Muscle layer of colon (tissue), 2 donors: ENCODE data around the gene PDZD8.

Source experiments
- H3K27ac ChIP-seq: one replicate; pipeline ENCODE4 v1.7.0; 2013; ENCODE audit warnings: low read depth, mild to moderate bottlenecking, low read length, moderate library complexity
- H3K27me3 ChIP-seq, 2 donors: one replicate each; pipeline ENCODE4 v1.7.0; 2013; ENCODE audit warnings: low read length in 2 of 2, mild to moderate bottlenecking in 2 of 2; ENCODE audit not compliant: insufficient read depth in 2 of 2, control insufficient read depth in 1 of 2
- H3K36me3 ChIP-seq: one replicate; pipeline ENCODE4 v1.7.0; 2013; ENCODE audit warnings: mild to moderate bottlenecking, low read length; ENCODE audit not compliant: insufficient read depth
- H3K4me1 ChIP-seq: one replicate; pipeline ENCODE4 v1.7.0; 2013; ENCODE audit warnings: mild to moderate bottlenecking, low read length; ENCODE audit not compliant: insufficient read depth
- H3K4me3 ChIP-seq, 2 donors: one replicate each; pipeline ENCODE4 v1.7.0; 2013; ENCODE audit warnings: low read length in 2 of 2, low read depth in 1 of 2, mild to moderate bottlenecking in 1 of 2, moderate library complexity in 1 of 2
- H3K9ac ChIP-seq: one replicate; pipeline ENCODE4 v1.7.0; 2013; ENCODE audit warnings: low read length
- H3K9me3 ChIP-seq: one replicate; pipeline ENCODE4 v1.7.0; 2013; ENCODE audit warnings: mild to moderate bottlenecking, low read length
- donor health status: abdominal sarcoma.
- donor health status: Adenocarcinoma of cecum.

PDZD8 gene

DNA sequence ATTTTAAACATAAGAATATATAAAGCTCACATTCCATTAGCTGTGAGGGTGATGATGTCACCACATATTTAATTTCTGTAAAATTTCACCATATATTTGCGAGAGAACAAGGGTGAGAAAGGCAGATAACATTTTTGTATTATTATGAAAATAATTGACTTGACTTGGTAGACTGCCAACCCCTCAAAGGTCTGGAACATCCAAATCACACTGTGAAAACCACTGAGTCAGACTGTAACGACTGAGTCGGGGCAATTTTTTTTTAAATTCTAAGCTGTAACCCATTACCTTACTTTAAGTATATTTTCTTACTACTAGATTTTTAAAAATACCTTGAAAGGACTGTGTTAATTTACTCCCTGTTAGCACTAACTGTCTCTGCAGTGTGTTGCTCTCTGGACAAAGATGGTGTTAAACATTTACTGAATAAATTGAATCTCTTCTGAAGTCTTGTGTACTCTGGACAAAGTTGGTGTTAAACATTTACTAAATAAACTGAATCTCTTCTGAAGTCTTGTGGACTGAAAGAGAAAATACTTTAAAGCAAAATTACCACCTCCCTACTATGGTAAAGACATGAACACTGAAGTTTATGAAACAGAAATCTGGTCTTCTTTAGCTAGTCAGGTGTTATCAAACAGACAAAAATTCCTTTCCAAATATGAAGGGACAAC lies 14.1 kb downstream of the PDZD8 start:
- H3K9me3 ChIP-seq = no peaks in the 10 kb centered on the region
- no peak overlapping the region for H3K27ac ChIP-seq
- H3K9ac ChIP-seq = no peak overlapping the region
- H3K27me3 ChIP-seq = no peaks in the 10 kb centered on the region
- H3K4me1 ChIP-seq = peaks cover 13% of the 10 kb centered on the region
- no peak overlapping the region for H3K4me3 ChIP-seq
- H3K36me3 ChIP-seq = no peaks in the 10 kb centered on the region

DNA sequence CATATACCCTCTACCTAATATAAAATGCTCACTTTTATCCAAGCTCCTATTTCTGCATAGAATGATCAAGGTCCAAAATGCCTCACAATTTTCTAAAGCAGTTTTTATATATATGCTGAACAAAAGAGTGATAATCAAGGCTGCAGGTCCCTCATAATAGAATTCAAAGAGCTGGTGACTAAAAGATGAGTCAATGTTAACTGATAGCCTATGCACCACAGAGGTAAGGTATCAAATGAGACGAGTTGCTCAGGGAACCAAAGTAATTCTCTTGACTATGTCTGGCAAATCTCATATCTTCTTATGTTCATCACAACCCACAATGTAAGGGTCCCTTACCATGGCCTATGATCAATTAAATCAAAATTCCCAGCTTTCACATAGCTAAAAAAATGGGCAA lies 15.2 kb downstream of the PDZD8 start:
- H3K4me3 ChIP-seq = no peak overlapping the region
- H3K4me1 ChIP-seq = peaks cover 19% of the 10 kb centered on the region
- H3K9me3 ChIP-seq = no peaks in the 10 kb centered on the region
- no peaks in the 10 kb centered on the region for H3K27me3 ChIP-seq
- no peak overlapping the region for H3K9ac ChIP-seq
- H3K36me3 ChIP-seq = no peaks in the 10 kb centered on the region
- H3K27ac ChIP-seq = no peak overlapping the region

DNA sequence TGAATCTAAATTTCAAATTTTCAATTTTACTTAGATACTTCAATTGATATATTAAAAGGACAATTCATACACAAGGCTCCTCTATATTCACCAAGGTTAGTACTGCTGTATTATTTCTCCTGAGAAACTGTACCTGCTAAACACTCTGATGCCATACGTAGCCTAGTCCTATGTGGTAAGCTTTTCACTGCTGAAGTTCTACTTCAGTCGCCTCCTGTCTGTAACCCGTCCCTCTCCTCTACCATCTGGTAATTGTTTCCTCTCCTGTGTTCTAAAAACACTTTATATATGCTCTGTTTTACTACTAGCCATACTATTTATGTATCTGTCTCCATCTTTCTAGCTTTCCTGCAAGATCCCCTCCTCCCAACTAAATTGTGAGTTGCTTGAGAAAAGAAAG lies 20.2 kb downstream of the PDZD8 start:
- peaks cover 15% of the 10 kb centered on the region for H3K4me1 ChIP-seq
- no peaks in the 10 kb centered on the region for H3K27me3 ChIP-seq
- no peak overlapping the region for H3K9ac ChIP-seq
- H3K9me3 ChIP-seq = no peaks in the 10 kb centered on the region
- H3K4me3 ChIP-seq = no peak overlapping the region
- H3K27ac ChIP-seq = no peak overlapping the region
- no peaks in the 10 kb centered on the region for H3K36me3 ChIP-seq

DNA sequence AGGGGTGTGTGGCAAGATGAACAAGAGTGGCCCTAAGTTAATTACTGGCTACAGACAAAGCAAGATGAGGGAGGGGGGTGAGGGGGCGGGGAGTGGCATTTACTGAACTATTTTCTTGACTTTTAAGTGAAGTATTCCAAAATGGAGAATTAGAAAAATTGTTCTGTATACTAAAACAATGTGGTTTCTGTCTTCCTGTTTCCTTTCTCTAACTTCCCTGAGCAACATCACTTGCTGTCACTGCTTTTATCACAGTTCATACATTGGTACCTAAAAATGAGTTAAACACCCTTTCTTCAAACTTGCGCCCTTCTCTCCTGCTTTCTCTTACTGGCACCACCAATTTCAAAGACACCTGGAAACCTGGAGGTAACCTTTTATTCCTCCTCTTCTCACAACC lies 21.6 kb downstream of the PDZD8 start:
- peaks cover 15% of the 10 kb centered on the region for H3K4me1 ChIP-seq
- no peaks in the 10 kb centered on the region for H3K27me3 ChIP-seq
- H3K4me3 ChIP-seq = no peak overlapping the region
- H3K27ac ChIP-seq = no peak overlapping the region
- no peak overlapping the region for H3K9ac ChIP-seq
- no peaks in the 10 kb centered on the region for H3K36me3 ChIP-seq
- no peaks in the 10 kb centered on the region for H3K9me3 ChIP-seq

DNA sequence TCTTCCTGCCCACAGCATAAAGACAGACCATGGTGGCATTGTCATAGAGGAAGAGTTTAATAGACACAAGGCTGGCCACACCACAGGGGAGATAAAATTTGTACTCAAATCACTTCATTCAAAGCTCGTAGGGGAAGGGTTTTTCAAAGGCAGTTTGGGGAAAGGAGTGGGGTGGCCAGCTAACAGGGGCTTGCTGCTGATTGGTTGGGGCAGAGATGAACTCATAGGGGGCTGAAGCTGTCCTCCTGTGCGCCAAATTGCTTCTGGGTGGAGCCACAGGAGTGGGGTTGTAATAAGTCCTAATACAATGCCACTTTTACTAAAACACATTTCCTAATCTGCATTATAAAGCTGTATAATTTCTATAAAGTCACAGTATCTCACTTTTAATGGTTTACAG lies 22.5 kb downstream of the PDZD8 start:
- H3K4me1 ChIP-seq = peaks cover 15% of the 10 kb centered on the region

DNA sequence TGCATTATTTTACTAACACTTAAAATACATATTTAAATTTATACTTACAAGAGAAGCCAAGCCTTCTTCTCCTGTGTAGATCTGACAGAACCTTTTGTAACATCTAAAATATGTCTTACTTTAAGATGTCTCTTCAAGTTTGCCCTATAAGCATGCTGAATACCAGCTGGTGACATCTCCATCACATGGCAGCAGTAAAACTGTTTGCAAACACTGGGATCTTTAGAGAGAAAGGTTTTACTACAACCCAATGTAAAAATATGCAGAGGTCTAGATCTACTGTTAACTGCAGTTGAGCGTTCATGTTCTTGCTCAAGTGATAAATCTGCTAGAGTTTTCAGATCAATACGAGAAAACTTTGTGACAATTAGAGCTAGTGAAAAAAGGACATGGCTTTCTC lies 23.2 kb downstream of the PDZD8 start:
- no peak overlapping the region for H3K4me3 ChIP-seq
- H3K27me3 ChIP-seq = no peaks in the 10 kb centered on the region
- no peaks in the 10 kb centered on the region for H3K9me3 ChIP-seq
- H3K9ac ChIP-seq = no peak overlapping the region
- H3K27ac ChIP-seq = no peak overlapping the region
- peaks cover 15% of the 10 kb centered on the region for H3K4me1 ChIP-seq
- H3K36me3 ChIP-seq = no peaks in the 10 kb centered on the region

More for the DNA sequence above, 22.5 kb downstream of the PDZD8 start:
- Histone ChIP-seq H3K27ac (no peak overlapping the region), H3K9ac (no peak overlapping the region), H3K36me3 (no peaks in the 10 kb centered on the region), H3K27me3 (no peaks in the 10 kb centered on the region), H3K4me3 (no peak overlapping the region), H3K9me3 (no peaks in the 10 kb centered on the region)

DNA sequence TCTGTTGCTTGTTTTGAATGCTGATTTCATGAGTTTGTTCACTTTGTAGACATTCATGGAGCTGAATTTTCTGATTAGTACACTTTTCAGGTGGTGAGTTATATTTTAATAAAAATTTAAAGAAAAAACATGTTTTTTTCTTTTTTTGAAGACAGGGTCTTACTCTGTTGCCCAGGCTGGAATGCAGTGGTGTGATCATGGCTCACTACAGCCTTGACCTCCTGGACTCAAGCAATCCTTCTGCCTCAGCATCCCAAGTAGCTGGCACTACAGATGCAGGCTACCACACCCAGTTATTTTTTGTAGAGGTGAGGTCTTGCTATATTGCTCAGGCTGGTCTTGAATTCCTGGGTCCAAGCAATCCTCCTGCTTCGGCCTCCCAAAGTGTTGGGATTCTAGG lies 23.7 kb downstream of the PDZD8 start:
- Histone ChIP-seq H3K9me3 (no peaks in the 10 kb centered on the region), H3K27ac (no peak overlapping the region), H3K27me3 (no peaks in the 10 kb centered on the region), H3K36me3 (no peaks in the 10 kb centered on the region), H3K4me3 (no peak overlapping the region), H3K9ac (no peak overlapping the region), H3K4me1 (peaks cover 15% of the 10 kb centered on the region)

DNA sequence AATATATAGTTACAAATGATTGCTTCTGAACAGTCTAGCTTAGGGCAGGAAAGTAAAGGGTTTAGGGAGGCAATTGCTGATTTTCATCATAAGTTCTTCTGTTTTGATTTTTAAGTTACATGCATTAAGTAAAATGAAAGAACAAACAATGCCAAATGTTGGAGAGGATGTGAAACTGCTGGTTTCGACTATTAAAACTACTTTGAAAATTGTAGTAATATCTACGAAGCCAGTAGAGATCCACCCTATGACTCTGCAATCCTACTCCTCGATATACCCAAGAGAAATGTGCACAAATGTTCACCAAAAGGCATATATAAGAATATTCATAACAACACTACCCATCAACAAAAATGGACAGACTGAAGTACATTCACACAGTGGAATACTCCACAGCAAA lies 24.3 kb downstream of the PDZD8 start:
- no peak overlapping the region for H3K27ac ChIP-seq
- H3K9ac ChIP-seq = no peak overlapping the region
- H3K4me3 ChIP-seq = no peak overlapping the region
- no peaks in the 10 kb centered on the region for H3K27me3 ChIP-seq
- no peaks in the 10 kb centered on the region for H3K9me3 ChIP-seq
- H3K4me1 ChIP-seq = peaks cover 15% of the 10 kb centered on the region
- H3K36me3 ChIP-seq = no peaks in the 10 kb centered on the region

DNA sequence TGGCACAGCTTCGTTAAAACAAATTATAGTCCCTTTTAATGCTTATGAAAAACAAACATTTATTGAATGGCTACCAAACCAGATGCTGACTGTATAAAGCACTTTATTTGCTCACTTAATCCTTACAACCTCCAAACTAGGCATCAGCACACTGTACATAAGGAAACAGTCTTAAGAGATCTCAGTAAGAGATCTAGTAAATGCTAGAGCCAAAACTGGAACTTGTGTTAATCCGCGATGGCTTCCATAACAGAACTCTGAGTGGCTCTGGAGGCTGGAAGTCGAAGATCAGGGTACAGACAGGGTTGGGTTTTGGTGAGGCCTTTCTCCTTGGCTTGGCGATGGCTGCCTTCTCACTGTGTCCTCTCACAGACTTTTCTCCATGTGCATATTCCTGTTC lies 27.0 kb downstream of the PDZD8 start:
- Histone ChIP-seq H3K9ac (no peak overlapping the region), H3K4me1 (no peaks in the 10 kb centered on the region), H3K27me3 (no peaks in the 10 kb centered on the region), H3K27ac (no peak overlapping the region), H3K36me3 (no peaks in the 10 kb centered on the region), H3K4me3 (no peak overlapping the region), H3K9me3 (no peaks in the 10 kb centered on the region)

DNA sequence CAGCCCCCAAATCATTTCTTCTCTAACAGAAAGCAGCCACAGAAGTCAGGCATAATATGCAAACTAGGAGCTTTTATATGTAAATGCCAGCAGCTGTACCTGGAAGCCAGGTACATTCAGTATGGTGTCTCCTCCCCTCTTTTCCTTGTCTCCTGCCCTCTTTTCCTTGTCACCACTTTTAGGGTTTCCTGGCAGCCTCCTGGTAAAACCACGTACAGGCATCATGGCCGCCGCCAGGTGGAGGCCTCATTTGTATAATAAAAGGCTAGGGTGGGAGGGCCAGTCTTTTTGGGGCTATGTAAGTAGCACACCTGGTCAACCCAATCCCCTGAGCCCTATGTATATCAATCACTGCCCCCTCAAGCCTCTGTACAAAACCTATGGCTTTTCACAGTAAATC lies 28.7 kb downstream of the PDZD8 start:
- no peaks in the 10 kb centered on the region for H3K36me3 ChIP-seq
- H3K4me3 ChIP-seq = no peak overlapping the region
- H3K4me1 ChIP-seq = no peaks in the 10 kb centered on the region
- H3K9ac ChIP-seq = no peak overlapping the region
- H3K9me3 ChIP-seq = no peaks in the 10 kb centered on the region
- H3K27me3 ChIP-seq = no peaks in the 10 kb centered on the region
- no peak overlapping the region for H3K27ac ChIP-seq

DNA sequence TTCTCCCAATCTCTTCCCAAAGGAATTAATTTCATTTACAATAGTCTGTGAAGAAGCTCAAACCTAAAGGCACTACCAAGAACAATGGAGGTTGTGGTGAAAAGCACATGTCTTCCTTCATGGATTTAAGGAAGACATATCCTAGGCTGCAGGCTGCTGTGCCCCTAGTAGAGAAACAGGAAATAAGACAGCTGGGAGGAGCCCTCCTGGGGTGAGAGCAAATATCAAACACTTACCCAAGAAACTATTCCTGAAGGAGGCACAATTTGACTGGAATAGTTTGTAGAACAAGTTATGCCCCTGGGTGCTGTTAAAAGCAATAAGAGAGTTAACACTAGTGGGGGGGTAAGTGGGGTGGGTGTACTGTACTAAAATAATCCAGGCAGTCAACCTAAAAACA lies 30.1 kb downstream of the PDZD8 start:
- Histone ChIP-seq H3K27ac (no peak overlapping the region), H3K4me3 (no peak overlapping the region), H3K9ac (no peak overlapping the region), H3K27me3 (no peaks in the 10 kb centered on the region), H3K9me3 (no peaks in the 10 kb centered on the region), H3K4me1 (no peaks in the 10 kb centered on the region), H3K36me3 (no peaks in the 10 kb centered on the region)

DNA sequence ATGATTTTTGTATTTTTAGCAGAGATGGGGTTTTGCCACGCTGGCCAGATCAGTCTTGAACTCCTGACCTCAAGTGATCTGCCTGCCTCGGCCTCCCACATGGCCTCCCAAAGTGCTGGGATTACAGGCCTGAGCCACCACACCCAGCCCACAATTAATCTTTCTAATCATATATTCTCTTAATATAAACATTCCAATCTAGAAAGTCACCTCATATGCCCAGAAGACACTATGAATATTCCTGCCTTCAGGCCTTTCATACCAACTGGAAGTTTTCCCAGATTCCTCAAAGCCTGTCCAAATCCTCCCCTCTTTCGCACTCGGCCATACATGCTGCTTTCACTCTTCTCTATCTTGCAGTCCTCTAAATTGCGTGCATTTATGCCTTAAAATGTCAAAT lies 32.6 kb downstream of the PDZD8 start:
- Histone ChIP-seq H3K9ac (no peak overlapping the region), H3K9me3 (no peaks in the 10 kb centered on the region), H3K27me3 (no peaks in the 10 kb centered on the region), H3K4me1 (no peaks in the 10 kb centered on the region), H3K4me3 (no peak overlapping the region), H3K36me3 (no peaks in the 10 kb centered on the region), H3K27ac (no peak overlapping the region)
